ENCODE results near the gene KIAA0513.
"Not testable (repeated sequence)": the region's sequence is repeated elsewhere in the genome, so short reads cannot be mapped to it uniquely, and the experiment has no call there.

Gene KIAA0513

GRCh38 chr16:85113168-85113733, 85.7 kb downstream of the KIAA0513 start:
- Histone ChIP-seq H3K27ac (ENCODE audit: low read depth, low read length, severe bottlenecking) (no peak overlapping the region), H3K4me3 (ENCODE audit: extremely low read depth, insufficient read depth, low read length, poor library complexity, severe bottlenecking) (no peak overlapping the region), H3K4me1 (ENCODE audit: control insufficient read depth, insufficient read depth, low read length, poor library complexity, severe bottlenecking) (no peaks in the 10 kb centered on the region), H3K36me3 (ENCODE audit: control insufficient read depth, insufficient read depth, low read length) (no peaks in the 10 kb centered on the region), H3K9me3 (ENCODE audit: control insufficient read depth, low read length) (no peaks in the 10 kb centered on the region)
- 83 to 87% methylated on average over 13 of the region's 14 CpGs for WGBS, 2 experiments (ENCODE audit: insufficient coverage in 2 of 2)

DNA sequence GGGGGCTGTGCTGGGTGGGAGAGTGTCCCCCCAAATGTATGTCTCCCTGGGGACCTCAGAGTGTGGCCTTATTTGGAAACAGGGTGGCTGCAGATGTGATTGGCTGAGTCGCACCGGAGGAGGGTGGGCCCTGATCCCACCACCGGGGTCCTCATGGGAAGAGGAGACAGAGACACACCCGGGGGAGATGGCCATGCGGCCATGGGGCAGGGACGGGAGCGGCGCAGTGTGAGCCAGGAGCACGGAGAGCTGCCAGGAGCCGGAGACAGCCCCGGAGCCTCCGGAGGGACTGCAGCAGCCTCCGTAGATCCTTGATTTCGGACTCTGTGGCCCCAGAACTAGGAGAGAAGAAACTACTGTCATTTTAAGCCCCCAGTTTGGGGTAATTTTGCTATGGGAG, 86.3 kb downstream of the KIAA0513 start:
- WGBS, 2 experiments (ENCODE audit: insufficient coverage in 2 of 2) = 63 to 66% methylated on average over 14 of the region's 14 CpGs
- no peaks in the 10 kb centered on the region for H3K9me3 ChIP-seq (ENCODE audit: control insufficient read depth, low read length)
- H3K4me3 ChIP-seq (ENCODE audit: extremely low read depth, insufficient read depth, low read length, poor library complexity, severe bottlenecking) = no peak overlapping the region
- H3K36me3 ChIP-seq (ENCODE audit: control insufficient read depth, insufficient read depth, low read length) = no peaks in the 10 kb centered on the region
- no peaks in the 10 kb centered on the region for H3K4me1 ChIP-seq (ENCODE audit: control insufficient read depth, insufficient read depth, low read length, poor library complexity, severe bottlenecking)
- H3K27ac ChIP-seq (ENCODE audit: low read depth, low read length, severe bottlenecking) = no peak overlapping the region

- Histone ChIP-seq H3K4me1 (ENCODE audit: control insufficient read depth, insufficient read depth, low read length, poor library complexity, severe bottlenecking) (no peaks in the 10 kb centered on the region), H3K36me3 (ENCODE audit: control insufficient read depth, insufficient read depth, low read length) (no peaks in the 10 kb centered on the region), H3K9me3 (ENCODE audit: control insufficient read depth, low read length) (no peaks in the 10 kb centered on the region), H3K4me3 (ENCODE audit: extremely low read depth, insufficient read depth, low read length, poor library complexity, severe bottlenecking) (no peak overlapping the region), H3K27ac (ENCODE audit: low read depth, low read length, severe bottlenecking) (no peak overlapping the region)
- 12 to 15% methylated on average over 15 of the region's 20 CpGs for WGBS, 2 experiments (ENCODE audit: insufficient coverage in 2 of 2)
Observed at GRCh38 chr16:85114909-85115567, 87.4 kb downstream of the KIAA0513 start.

- no peak overlapping the region for H3K4me3 ChIP-seq (ENCODE audit: extremely low read depth, insufficient read depth, low read length, poor library complexity, severe bottlenecking)
- H3K9me3 ChIP-seq (ENCODE audit: control insufficient read depth, low read length) = no peaks in the 10 kb centered on the region
- H3K27ac ChIP-seq (ENCODE audit: low read depth, low read length, severe bottlenecking) = no peak overlapping the region
- H3K36me3 ChIP-seq (ENCODE audit: control insufficient read depth, insufficient read depth, low read length) = no peaks in the 10 kb centered on the region
- no peaks in the 10 kb centered on the region for H3K4me1 ChIP-seq (ENCODE audit: control insufficient read depth, insufficient read depth, low read length, poor library complexity, severe bottlenecking)
- 87 to 91% methylated on average over 7 to 12 of the region's 12 CpGs for WGBS, 2 experiments (ENCODE audit: insufficient coverage in 2 of 2)
Observed at GRCh38 chr16:85117418-85117817, 89.8 kb downstream of the KIAA0513 start.

DNA sequence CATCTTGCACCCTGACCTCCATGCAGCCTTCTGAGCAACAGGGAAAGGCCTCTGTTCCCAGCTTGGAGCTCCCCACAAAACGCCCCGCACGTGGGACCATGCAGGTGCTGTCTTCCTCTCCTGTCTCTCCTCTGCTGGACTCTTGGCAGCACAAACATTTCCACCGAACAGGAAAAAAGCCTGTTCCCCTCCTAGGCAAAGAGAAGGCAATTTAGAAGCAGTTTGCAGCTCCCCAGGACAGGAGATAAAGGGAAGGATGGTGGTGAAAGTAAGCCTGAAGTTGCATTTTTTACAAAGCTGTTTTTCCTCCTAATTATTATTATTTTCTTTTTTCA, 92.4 kb downstream of the KIAA0513 start:
- peaks cover 7% of the 10 kb centered on the region for H3K4me1 ChIP-seq (ENCODE audit: control insufficient read depth, insufficient read depth, low read length, poor library complexity, severe bottlenecking)
- H3K27ac ChIP-seq (ENCODE audit: low read depth, low read length, severe bottlenecking) = no peak overlapping the region
- 89% methylated on average over 3 of the region's 4 CpGs for WGBS, 2 experiments (ENCODE audit: insufficient coverage in 2 of 2)
- H3K36me3 ChIP-seq (ENCODE audit: control insufficient read depth, insufficient read depth, low read length) = no peaks in the 10 kb centered on the region
- no peak overlapping the region for H3K4me3 ChIP-seq (ENCODE audit: extremely low read depth, insufficient read depth, low read length, poor library complexity, severe bottlenecking)
- no peaks in the 10 kb centered on the region for H3K9me3 ChIP-seq (ENCODE audit: control insufficient read depth, low read length)

DNA sequence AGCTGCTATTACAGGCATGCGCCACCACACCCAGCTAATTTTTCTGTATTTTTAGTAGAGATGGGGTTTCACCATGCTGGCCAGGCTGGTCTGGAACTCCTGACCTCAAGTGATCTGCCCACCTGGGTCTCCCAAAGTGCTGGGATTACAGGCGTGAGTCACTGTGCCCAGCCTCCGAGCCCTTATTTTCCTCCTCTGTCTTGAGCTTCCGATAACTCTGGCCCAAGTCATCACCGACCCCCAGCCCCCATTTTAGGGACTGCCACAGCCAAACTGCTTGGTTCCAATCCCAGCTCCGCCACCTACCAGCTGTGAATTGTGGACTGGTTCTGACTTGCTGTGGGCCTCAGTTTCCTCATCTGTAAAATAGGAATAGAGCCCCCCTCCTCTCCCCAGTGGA, 95.8 kb downstream of the KIAA0513 start:
- H3K4me3 ChIP-seq (ENCODE audit: extremely low read depth, insufficient read depth, low read length, poor library complexity, severe bottlenecking); H3K9me3 ChIP-seq (ENCODE audit: control insufficient read depth, low read length); H3K27ac ChIP-seq (ENCODE audit: low read depth, low read length, severe bottlenecking); H3K36me3 ChIP-seq (ENCODE audit: control insufficient read depth, insufficient read depth, low read length): not testable (repeated sequence)
- 82 to 91% methylated on average over 5 of the region's 6 CpGs for WGBS, 2 experiments (ENCODE audit: insufficient coverage in 2 of 2)
- H3K4me1 ChIP-seq (ENCODE audit: control insufficient read depth, insufficient read depth, low read length, poor library complexity, severe bottlenecking) = peaks cover 14% of the 10 kb centered on the region

- Histone ChIP-seq H3K4me3 (ENCODE audit: extremely low read depth, insufficient read depth, low read length, poor library complexity, severe bottlenecking) (no peak overlapping the region), H3K27ac (ENCODE audit: low read depth, low read length, severe bottlenecking) (peak overlapping the region; percentile 67)
- WGBS, 2 experiments (ENCODE audit: insufficient coverage in 2 of 2) = 66 to 74% methylated on average over 31 to 32 of the region's 34 CpGs
Observed at GRCh38 chr16:85123891-85124635, 96.5 kb downstream of the KIAA0513 start.

DNA sequence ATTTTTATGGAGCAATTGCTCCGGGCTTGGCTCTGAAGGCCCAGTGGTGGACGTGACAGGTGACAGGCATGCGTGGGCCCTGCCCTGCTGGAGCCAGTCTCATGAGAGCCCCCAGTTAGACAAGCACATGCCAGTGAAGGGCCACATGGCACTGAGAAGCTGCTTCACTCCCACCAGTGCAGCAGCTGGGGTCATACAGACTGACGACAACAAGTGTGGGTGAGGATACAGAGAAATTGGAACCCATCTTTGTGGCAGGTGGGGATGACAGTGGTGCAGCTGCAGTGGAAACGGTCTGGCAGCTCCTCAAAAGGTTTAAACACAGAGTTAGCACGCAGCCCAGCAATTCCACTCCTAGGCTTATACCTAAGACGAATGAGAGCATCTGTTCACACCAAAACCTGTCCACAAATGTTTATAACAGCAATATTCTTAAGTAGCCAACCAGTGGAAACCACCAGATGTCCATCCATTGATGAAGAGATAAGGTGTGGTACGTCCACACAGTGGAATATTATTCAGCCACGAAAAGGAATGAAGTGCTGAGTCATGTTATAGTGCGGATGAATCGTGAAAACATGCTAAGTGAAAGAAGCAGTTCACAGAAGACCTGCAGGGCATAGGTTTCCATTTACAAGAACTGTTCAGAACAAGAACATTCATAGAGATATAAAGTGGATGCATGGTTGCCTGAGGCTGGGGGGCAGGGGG, 97.2 kb downstream of the KIAA0513 start:
- 90 to 91% methylated on average over 10 to 11 of the region's 11 CpGs for WGBS, 2 experiments (ENCODE audit: insufficient coverage in 2 of 2)
- Histone ChIP-seq H3K4me1 (ENCODE audit: control insufficient read depth, insufficient read depth, low read length, poor library complexity, severe bottlenecking) (peaks cover 15% of the 10 kb centered on the region), H3K9me3 (ENCODE audit: control insufficient read depth, low read length) (no peaks in the 10 kb centered on the region), H3K27ac (ENCODE audit: low read depth, low read length, severe bottlenecking) (no peak overlapping the region), H3K4me3 (ENCODE audit: extremely low read depth, insufficient read depth, low read length, poor library complexity, severe bottlenecking) (no peak overlapping the region), H3K36me3 (ENCODE audit: control insufficient read depth, insufficient read depth, low read length) (no peaks in the 10 kb centered on the region)

More at GRCh38 chr16:85123891-85124635, 96.5 kb downstream of the KIAA0513 start:
- Histone ChIP-seq H3K4me1 (ENCODE audit: control insufficient read depth, insufficient read depth, low read length, poor library complexity, severe bottlenecking) (peaks cover 14% of the 10 kb centered on the region), H3K9me3 (ENCODE audit: control insufficient read depth, low read length) (no peaks in the 10 kb centered on the region), H3K36me3 (ENCODE audit: control insufficient read depth, insufficient read depth, low read length) (no peaks in the 10 kb centered on the region)

DNA sequence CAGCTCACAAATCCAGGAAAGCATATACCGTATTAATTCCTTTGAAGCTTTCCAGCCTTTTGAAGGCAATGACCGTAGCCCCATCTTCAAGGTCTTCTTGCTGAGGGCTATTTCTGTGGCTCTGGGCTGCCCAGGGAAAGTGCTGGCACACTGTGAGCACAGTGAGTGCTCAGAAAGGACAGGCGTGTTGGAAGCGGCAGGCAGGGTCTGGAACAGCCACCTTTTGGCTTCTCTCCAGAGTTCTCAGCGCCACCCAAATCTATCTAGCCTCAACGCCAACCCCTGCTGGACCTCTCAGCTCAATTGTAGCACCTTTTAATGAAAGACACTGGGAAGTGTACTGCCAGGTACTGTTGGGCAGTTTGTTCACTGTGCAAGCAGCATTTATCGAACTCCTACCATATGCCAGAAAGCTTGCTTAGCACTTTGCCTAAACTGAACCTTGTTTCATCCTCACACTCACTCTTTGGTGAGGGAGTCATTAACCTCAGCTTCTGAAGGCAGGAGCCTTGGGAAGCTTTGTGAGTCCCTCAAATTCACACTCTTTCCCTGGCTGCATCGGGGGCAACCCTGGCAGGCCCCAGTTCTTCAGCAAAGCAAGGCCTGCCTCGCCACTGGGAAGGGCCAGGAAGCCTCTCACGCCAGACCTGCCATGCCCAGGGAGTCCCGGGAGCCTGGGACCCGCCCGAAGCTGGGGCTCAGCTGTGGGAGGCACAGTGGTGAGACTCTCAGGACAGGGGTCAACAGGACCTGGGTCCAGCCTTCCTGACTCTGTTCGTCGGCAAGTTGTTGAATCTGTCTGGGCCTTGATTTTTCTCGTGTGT, 98.2 kb downstream of the KIAA0513 start:
- WGBS, 2 experiments (ENCODE audit: insufficient coverage in 2 of 2) = 89 to 91% methylated on average over 16 of the region's 16 CpGs
- H3K9me3 ChIP-seq (ENCODE audit: control insufficient read depth, low read length) = no peaks in the 10 kb centered on the region
- no peak overlapping the region for H3K4me3 ChIP-seq (ENCODE audit: extremely low read depth, insufficient read depth, low read length, poor library complexity, severe bottlenecking)
- H3K36me3 ChIP-seq (ENCODE audit: control insufficient read depth, insufficient read depth, low read length) = no peaks in the 10 kb centered on the region
- H3K27ac ChIP-seq (ENCODE audit: low read depth, low read length, severe bottlenecking) = no peak overlapping the region
- peaks cover 21% of the 10 kb centered on the region for H3K4me1 ChIP-seq (ENCODE audit: control insufficient read depth, insufficient read depth, low read length, poor library complexity, severe bottlenecking)

- WGBS, 2 experiments (ENCODE audit: insufficient coverage in 2 of 2) = 59 to 66% methylated on average over 8 to 10 of the region's 12 CpGs
Observed at GRCh38 chr16:85126394-85126704, 98.8 kb downstream of the KIAA0513 start.

More at GRCh38 chr16:85126394-85126704, 98.8 kb downstream of the KIAA0513 start:
- Histone ChIP-seq H3K9me3 (ENCODE audit: control insufficient read depth, low read length) (no peaks in the 10 kb centered on the region), H3K36me3 (ENCODE audit: control insufficient read depth, insufficient read depth, low read length) (no peaks in the 10 kb centered on the region), H3K4me1 (ENCODE audit: control insufficient read depth, insufficient read depth, low read length, poor library complexity, severe bottlenecking) (peaks cover 21% of the 10 kb centered on the region), H3K4me3 (ENCODE audit: extremely low read depth, insufficient read depth, low read length, poor library complexity, severe bottlenecking) (no peak overlapping the region), H3K27ac (ENCODE audit: low read depth, low read length, severe bottlenecking) (peak overlapping the region; percentile 59)

Measured in mesodermal cell (in vitro differentiated cells).